Fibroblast of skin of left quadriceps (primary cell): ENCODE data around the gene VRK2.
"Not testable (repeated sequence)": the region's sequence is repeated elsewhere in the genome, so short reads cannot be mapped to it uniquely, and the experiment has no call there.

Experiments used
- DNase-seq, 2 experiments: peaks; one replicate each; pipeline ENCODE4 v3.0.0-alpha.2; 2013; ENCODE audit warnings: low read depth in 2 of 2

The VRK2 gene

DNA sequence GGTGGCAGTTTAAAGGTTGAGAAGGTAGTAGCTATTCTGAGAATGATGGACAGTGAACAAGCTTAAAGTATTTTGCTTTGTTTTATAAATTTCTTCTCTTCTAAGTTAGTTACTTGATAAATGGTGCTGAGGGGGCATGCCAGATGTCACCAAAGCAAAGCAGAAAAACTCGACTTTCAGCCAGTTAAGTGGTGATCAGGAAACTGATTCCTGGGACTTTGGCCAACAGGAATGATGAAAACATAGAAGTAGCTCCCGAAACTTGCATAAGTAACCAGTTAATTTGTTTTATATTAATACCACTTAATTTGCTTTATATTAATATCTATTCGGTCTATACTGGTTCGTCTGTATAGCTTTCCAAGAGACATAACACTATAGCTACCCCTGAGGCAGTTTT, 111.9 kb downstream of the VRK2 start:
- DNase-seq: no peak

DNA sequence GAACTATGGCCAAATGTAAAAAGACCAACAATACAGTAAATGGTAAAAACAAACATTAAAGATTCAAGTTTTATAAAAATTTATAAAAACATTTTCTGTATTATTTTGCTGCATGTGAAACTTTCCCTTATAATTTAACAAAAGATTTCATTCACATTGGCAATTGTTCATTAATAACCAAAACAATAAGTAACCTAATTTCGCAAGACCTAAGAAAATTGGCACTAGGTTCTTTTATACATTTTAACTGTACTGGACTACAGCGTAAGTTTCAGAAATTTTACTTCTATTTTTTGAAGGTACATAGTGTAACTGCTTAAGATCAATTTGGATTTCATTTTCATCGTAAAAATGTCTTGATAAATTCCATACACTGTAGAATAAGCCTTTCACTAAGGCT, 117.3 kb downstream of the VRK2 start:
- DNase-seq: no peak

DNA sequence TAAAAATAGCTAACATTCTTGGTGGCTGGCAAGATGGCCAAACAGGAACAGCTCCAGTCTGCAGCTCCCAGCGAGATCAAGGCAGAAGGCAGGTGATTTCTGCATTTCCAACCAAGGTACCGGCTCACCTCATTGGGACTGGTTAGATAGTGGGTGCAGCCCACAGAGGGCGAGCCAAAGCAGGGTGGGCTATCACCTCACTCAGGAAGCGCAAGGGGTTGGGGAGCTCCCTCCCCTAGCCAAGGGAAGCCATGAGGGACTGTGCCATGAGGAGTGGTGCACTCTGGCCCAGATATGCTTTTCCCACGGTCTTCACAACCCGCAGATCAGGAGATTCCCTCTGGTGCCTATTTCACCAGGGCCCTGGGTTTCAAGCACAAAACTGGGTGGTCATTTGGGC, 121.5 kb downstream of the VRK2 start:
- not testable (repeated sequence) for DNase-seq

DNA sequence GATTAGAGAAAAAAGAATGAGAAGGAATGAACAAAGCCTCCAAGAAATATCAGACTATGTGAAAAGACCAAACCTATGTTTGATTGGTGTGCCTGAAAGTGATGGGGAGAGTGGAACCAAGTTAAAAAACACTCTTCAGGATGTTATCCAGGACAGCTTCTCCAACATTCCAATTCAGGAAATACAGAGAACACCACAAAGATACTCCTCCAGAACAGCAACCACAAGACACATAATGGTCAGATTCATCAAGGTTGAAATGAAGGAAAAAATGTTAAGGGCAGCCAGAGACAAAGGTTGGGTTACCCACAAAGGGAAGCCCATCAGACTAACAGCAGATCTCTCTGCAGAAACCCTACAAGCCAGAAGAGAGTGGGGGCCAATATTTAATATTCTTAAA, 123.2 kb downstream of the VRK2 start:
- not testable (repeated sequence) for DNase-seq

DNA sequence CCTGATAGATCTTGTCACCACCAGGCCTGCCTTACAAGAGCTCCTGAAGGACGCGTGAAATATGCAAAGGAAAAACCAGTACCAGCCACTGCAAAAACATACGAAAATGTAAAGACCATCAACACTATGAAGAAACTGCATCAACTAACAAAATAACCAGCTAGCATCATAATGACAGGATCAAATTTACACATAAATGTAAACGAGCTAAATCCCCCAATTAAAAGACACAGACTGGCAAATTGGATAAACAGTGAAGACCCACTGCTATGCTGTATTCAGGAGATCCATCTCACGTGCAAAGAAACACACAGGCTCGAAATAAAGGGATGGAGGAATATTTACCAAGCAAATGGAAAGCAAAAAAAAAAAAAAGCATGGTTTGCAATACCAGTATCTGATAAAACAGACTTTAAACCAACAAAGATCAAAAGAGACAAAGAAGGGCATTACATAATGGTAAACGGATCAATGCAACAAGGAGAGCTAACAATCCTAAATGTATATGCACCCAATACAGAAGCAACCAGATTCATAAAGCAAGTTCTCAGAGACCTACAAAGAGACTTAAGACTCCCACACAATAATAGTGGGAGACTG, 123.8 kb downstream of the VRK2 start:
- DNase-seq: not testable (repeated sequence)

DNA sequence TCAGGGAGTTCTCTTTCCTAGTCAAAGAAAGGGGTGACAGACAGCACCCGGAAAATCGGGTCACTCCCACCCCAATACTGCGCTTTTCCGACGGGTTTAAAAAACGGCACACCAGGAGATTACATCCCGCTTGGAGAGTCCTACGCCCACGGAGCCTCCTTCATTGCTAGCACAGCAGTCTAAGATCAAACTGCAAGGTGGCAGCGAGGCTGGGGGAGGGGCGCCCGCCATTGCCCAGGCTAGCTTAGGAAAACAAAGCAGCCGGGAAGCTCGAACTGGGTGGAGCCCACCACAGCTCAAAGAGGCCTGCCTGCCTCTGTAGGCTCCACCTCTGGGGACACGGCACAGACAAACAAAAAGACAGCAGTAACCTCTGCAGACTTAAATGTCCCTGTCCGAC, 125.2 kb downstream of the VRK2 start:
- DNase-seq: not testable (repeated sequence)

DNA sequence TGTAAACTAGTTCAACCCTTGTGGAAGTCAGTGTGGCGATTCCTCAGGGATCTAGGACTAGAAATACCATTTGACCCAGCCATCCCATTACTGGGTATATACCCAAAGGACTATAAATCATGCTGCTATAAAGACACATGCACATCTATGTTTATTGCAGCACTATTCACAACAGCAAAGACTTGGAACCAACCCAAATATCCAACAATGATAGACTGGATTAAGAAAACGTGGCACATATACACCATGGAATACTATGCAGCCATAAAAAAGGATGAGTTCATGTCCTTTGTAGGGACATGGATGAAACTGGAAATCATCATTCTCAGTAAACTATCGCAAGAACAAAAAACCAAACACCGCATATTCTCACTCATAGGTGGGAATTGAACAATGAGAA, 130.6 kb downstream of the VRK2 start:
- not testable (repeated sequence) for DNase-seq

DNA sequence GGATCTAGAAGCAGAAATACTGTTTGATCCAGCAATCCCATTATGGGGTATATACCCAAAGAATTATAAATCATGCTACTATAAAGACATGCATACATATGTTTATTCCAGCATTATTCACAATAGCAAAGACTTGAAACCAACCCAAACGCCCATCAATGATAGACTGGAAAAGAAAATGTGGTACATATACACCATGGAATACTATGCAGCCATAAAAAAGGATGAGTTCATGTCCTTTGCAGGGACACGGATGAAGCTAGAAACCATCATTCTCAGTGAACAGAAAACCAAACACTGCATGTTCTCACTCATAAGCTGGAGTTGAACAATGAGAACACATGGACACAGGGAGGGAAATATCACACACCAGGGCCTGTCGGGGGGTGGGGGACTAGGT, 133.6 kb downstream of the VRK2 start:
- DNase-seq: not testable (repeated sequence)

DNA sequence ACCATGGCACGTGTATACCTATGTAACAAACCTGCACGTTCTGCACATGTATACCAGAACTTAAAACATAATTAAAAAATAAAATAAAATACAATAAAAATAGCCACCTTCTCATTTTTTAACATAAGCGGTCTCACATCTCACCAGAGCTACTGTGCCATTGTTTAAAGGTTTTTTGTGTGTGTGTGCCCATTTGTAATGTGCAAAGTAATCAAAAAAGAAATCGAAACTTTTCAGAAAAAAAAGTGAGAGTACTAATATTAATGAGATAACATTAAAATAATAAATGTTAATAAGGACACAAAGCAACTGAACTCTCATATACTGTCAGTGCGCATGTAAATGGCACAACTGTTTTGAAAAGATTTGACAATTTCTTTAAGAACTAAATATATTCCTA, 134.0 kb downstream of the VRK2 start:
- no peak for DNase-seq

DNA sequence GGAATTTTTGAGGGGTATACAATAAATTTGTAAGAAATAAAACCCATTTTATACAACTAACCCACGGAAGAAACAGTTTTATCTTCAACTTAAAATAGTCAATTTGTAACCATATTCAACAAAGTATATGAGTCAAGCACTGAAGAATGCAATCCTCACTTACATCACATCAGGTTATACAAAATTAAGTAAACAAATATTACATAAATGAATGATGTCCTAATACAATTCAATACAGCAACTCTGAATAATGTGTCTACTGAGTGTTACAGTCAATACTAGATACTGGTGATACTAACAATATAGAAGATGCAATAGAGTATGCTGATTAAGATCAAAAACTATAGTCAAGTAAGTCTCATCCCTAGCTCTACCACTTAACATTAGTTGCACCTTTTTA, 135.9 kb downstream of the VRK2 start:
- no peak for DNase-seq

DNA sequence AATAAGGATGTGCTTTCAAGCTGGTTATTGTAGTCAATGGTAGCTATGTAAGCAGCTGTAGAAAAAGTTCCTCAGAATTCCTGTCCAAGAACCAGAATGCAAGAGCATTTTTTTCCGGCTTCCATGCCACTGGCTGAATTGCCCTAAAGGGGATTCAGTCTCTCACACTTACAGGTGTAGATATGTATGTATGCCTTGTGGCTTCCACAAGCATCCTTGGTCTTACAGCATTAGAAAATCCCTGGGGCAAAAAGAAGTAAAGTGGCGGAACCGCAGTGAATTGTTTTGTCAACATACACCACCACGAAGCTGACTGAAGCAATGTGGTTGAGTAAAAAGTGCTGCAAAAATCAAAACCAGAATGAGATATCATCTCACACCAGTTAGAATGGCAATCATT, 139.9 kb downstream of the VRK2 start:
- DNase-seq: no peak

DNA sequence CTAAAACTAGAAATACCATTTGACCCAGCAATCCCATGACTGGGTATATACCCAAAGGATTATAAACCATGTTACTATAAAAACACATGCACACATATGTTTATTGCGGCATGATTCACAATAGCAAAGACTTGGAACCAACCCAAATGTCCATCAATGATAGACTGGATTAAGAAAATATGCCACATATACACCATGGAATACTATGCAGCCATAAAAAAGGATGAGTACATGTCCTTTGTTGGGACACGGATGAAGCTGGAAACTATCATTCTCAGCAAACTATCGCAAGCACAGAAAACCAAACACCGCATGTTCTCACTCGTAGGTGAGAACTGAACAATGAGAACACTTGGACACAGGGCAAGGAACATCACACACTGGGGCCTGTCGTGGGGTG, 140.4 kb downstream of the VRK2 start:
- not testable (repeated sequence) for DNase-seq

DNA sequence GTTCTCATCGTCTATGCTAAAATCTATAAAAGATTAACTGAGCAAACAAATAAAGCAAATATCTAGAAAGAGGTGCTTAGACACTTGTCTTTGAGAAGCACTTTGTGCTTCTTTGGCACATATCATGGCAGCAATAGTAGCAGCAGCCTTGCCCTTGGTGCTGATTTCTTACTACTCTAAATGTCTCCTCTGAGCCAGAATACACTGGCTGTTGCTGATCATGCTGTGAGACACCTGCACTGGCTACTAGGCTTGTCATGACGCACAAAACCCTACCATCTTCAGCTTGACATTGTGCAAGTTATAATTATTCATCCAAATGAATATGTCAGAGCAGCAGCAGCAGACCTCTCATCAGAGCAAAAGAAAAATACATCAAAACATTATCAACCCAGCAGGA, 147.9 kb downstream of the VRK2 start:
- no peak for DNase-seq

DNA sequence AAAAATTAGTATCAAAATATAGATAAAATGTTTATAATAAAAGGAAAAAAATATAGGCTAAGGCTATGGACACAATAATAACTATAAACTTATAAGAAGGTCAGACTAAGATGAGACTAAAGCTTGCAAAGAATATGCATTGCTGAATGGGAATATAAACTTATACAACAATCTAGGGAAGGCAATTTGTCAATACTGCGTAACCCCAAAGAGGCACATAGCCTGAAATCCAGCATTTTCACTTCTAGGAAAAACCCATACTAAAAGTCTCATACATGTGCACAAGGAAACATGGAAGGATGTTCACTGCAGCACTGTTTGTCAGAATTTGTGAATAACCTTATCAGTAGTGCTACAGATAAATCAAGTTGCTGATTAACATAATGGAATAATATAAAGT, 149.1 kb downstream of the VRK2 start:
- no peak for DNase-seq

DNA sequence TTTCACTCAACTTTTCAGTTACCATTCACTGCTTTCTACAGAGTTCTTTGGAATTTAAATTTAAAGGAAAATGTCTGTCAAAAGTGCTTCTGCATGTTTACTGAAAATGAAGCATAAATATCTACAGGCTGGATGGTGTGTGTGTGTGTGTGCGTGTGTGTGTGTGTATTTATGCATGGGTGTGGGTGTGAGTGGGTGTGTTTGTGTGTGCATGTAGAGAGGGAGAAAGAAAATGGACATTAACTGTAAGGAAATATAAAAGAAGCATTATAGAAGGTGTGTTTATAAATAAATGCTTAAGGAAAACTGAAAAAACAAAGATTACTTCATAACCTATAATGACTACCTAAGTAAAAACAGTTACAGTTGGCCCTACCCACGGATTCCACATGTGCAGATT, 151.3 kb downstream of the VRK2 start:
- DNase-seq: no peak

DNA sequence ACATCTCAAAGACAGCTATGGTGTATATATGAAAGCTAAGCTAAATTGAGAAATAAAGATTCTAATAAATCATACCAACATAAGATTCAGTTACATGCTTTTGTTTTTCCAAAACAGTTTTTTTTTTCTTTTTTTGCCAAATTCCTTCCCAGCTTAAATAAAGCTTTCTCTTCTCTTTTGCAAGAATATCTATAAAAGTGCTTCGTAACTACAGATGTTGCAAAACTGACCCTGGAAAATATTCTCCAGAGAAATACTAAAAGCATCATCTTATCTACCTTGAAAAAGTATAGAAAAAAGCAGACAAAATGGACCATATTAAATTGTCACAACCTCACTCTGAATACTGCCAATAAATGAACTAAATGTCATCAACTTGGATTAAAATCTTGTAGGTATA, 155.8 kb downstream of the VRK2 start:
- DNase-seq: no peak

DNA sequence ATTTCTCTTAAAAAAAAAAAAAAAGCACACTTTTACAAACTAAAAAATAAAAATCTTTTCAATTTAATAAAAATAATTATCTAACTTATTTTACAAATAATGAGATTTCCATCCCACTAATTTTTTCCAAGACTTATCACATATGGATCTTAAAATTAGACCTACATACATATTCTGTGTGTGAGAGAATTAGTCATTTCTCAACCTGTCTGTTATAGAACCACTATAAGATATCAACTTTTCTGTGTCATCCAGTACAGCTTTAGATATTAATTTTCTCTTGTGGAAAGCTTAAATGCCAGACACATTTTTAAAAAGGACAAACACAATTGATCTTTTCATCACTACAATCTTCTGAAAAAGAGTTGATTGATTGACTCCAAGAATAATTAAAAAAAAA, 156.4 kb downstream of the VRK2 start:
- no peak for DNase-seq

DNA sequence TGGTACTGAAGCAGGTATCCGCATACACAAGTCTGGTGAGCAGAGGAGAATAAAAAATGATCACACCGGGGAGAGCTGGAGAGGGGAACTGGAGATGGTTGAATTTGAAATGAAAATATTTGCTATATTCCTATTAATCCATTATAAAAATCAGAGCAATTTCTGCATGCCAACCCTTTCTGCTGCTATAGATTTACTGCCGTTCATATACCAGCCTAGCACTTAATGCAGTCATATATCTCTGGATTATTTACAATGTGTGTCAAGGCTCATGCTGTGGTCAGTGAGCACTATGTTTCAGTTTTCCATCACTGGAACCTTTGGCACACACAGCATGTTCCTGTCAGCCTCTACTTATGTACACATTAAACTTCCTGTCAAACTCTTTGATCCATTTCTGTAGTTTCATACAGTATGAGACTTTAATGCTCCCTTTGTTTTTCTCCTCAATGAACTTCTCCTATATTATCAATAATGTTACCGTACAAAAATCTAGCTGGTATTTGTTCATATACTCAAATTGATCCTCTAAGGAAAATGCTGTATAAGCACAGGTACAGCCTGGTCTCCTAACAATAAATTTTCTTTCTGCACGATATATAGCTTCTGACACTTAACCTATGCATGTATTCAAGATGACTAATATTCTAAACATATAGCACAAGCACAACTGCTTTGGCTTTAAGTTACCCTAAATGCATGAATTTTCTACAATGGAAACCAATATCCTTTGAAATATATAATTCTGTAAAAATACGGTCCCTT, 157.8 kb downstream of the VRK2 start:
- DNase-seq: no peak

DNA sequence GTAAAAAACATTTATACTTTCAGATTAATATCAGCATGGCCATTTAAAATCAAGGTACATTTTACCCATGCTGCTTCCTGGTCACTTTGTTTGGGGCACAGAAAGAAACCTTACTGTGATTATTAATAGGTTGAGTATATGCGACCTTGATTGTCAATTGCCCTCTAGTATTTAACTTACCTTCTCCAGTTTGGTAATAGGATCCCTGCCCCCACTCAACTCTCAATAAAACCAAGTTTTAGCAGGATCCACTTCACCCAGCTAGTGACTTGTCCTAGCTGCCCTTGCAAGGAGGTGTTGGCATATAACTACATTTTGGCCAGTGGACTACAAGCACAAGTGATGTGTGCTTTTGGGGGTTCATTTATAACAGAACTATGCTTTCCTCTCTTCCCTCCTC, 160.2 kb downstream of the VRK2 start:
- no peak for DNase-seq

DNA sequence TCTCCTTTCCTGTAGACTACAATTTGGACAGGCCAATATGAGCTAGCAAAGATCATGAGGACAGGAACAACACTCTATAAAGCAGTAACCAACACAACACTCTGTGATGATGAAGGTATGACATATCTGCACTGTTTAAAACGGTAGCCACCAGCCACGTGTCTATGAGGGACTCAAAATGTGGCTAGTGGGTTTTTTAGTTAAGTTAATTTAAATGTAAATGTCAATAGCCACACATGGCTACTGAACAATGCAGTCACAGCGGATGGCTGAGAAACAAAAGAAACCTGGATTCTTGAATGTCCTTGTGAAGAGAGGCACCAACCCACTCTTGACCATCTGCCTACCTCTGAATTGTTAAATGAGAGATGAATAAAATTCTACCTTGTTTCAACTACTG, 160.6 kb downstream of the VRK2 start:
- DNase-seq: no peak
